Activated naive CD4-positive, alpha-beta T cell treated with anti-CD3 and anti-CD28 coated beads for 36 hours (primary cell): ENCODE data around the gene ZNF578. TPM values are rescaled to one million over a fixed set of nuclear protein-coding genes. Genes with fewer than 3 reads are reported as not detected.
"Not testable (repeated sequence)": the region's sequence is repeated elsewhere in the genome, so short reads cannot be mapped to it uniquely, and the experiment has no call there.

Source experiments
- CTCF ChIA-PET: fragments of 350-600 bp; sonication (Branson Sonifier 250); formaldehyde crosslinking; loops from one replicate; lab custom pipeline; 2021; ENCODE audit warnings: antibody characterized with exemption; lab: Charles Lee
- DNase-seq: peaks from one replicate; pipeline ENCODE4 v3.0.0-alpha.2; 2020
- H3K27ac Mint-ChIP-seq: one replicate; pipeline ENCODE4 v1.8.0; 2021; ENCODE audit warnings: mild to moderate bottlenecking, mixed read lengths
- H3K27me3 Mint-ChIP-seq: one replicate; pipeline ENCODE4 v1.8.0; 2021; ENCODE audit warnings: low read depth, mixed read lengths
- H3K36me3 Mint-ChIP-seq: one replicate; pipeline ENCODE4 v1.8.0; 2021; ENCODE audit warnings: low read depth, mixed read lengths
- H3K4me1 Mint-ChIP-seq: one replicate; pipeline ENCODE4 v1.8.0; 2021; ENCODE audit warnings: low read depth, mixed read lengths
- H3K4me3 Mint-ChIP-seq: one replicate; pipeline ENCODE4 v1.8.0; 2021; ENCODE audit warnings: mild to moderate bottlenecking, moderate library complexity, mixed read lengths
- H3K9me3 Mint-ChIP-seq: one replicate; pipeline ENCODE4 v1.8.0; 2021; ENCODE audit warnings: mixed read lengths
- intact Hi-C: fragments of 100-400 bp; cut with micrococcal nuclease; formaldehyde crosslinking; loops from one replicate; pipeline ENCODE4 v1.15.1; 2023
- total RNA-seq, 2 experiments: library from RNA; stranded (reverse); gene quantifications; one replicate each; pipeline ENCODE4 v1.2.3, GENCODE V29; 2021

ZNF578 gene
- total RNA-seq, 2 experiments from 2014 or later: 0.32 to 0.36 TPM

DNA sequence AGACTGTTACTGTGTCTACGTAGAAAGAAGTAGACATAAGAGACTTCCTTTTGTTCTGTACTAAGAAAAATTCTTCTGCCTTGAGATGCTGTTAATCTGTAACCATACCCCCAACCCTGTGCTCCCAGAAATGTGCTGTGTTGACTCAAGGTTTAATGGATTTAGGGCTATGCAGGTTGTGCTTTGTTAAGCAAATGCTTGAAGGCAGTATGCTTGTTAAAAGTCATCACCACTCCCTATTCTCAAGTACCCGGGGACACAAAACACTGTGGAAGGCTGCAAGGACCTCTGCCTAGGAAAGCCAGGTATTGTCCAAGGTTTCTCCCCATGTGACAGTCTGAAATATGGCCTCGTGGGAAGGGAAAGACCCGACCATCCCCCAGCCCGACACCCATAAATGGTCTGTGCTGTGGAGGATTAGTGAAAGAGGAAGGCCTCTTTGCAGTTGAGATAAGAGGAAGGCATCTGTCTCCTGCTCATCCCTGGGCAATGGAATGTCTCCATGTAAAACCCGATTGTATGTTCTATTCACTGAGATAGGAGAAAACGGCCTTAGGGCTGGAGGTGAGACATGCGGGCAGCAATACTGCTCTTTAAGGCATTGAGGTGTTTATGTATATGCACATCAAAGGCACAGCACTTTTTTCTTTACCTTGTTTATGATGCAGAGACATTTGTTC, 32.3 kb downstream of the ZNF578 start:
- H3K9me3 Mint-ChIP-seq: peaks cover 47% of the 10 kb centered on the region

DNA sequence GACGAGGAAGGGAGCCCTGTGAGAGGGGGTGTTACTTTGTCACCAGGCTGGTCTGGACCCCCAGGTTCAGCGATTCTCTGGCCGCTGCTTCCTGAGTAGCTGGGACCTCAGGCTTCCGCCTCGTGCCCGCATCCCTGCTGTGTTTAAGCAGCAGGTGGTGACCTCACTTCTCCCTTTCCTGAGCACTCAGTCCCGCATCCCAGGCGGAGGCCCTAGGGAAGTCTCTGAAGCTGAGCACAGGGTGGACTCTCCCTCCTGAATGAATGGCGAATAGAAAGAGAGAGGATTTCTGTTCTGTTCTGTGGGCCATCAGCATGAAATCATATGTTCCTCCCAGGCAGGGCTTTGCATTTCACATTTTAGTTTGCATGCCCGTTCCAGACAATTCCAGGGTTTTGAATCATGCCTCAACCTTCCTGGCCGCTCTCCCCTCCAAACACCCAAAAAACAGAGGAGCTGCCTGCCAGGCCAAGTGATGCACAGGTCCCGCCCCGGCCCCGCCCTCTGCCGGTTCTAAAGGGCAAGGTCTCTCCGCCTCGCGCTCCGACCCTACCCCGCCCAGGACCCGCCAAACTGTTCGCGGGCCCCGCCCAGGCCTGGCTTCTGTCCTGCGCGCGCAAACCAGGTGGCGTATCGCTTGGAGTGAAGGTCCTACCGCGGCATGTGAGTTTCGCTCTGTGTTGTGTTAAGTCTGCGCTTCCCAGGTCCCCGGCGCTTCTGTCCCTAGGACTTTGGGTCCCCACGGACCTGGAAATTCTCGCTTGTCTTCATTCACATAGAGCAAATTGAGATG, 39.0 kb downstream of the ZNF578 start:
- Mint-ChIP-seq H3K27me3 (no peaks in the 10 kb centered on the region), H3K9me3 (peaks cover 33% of the 10 kb centered on the region), H3K27ac (no peak overlapping the region), H3K4me3 (no peak overlapping the region), H3K4me1 (no peaks in the 10 kb centered on the region), H3K36me3 (peaks cover 22% of the 10 kb centered on the region)
- intact Hi-C loops: no loop called here
- peak; percentile 6 for DNase-seq
- CTCF ChIA-PET: no interaction called here

More for the DNA sequence above, 32.3 kb downstream of the ZNF578 start:
- H3K27me3 Mint-ChIP-seq, intact Hi-C loops, H3K27ac Mint-ChIP-seq, H3K4me3 Mint-ChIP-seq, CTCF ChIA-PET, DNase-seq, H3K4me1 Mint-ChIP-seq: not testable (repeated sequence)
- peaks cover 31% of the 10 kb centered on the region for H3K36me3 Mint-ChIP-seq

DNA sequence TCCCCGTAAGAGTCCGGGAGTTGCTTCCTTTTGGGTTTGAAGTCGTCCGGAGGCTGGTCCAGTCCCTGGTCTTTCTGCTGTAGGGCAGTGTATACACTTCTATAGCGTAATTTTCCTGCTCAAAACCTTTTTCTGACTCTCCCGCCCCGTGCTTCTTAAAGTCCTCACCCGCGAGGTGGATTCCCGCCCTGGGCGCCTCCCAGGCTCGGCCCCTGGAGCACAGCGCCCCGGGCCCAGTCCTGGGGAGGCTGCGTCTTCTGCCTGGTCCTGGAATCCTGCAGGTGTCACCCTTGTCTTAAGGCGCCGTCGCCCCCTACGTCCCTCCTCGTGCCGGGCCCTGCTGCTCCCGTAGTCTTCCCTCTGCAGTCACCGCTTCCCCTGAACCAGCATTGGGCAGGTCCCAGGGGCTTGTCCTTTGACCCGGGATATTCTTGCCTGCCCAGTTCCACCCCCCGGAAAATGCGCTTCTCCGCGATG, 39.7 kb downstream of the ZNF578 start:
- intact Hi-C loops: no loop called here
- Mint-ChIP-seq H3K4me3 (no peak overlapping the region), H3K9me3 (peaks cover 40% of the 10 kb centered on the region), H3K27ac (no peak overlapping the region), H3K36me3 (peaks cover 26% of the 10 kb centered on the region), H3K4me1 (no peaks in the 10 kb centered on the region), H3K27me3 (no peaks in the 10 kb centered on the region)
- no peak for DNase-seq
- CTCF ChIA-PET: no interaction called here

DNA sequence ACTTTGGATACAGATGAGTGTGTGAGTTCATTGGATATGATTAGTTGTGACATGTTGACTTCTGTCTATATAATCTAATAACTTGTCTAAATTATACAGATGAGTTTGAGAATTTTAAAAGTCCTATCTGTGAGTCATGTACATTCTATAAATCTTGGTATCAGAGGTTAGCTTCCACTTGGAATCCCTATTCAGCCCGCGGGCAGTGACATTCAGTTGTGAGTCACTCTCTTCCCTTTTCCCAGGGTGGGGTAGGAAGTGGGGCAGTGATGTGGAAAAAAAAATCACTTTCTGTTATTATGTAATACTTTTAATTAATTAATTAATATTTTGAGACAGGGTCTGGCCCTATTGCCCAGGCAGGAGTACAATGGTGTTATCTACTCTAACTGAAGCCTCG, 41.2 kb downstream of the ZNF578 start:
- no peaks in the 10 kb centered on the region for H3K27me3 Mint-ChIP-seq
- peaks cover 31% of the 10 kb centered on the region for H3K36me3 Mint-ChIP-seq
- intact Hi-C loops: no loop called here
- no peak for DNase-seq
- no peak overlapping the region for H3K4me3 Mint-ChIP-seq
- no peak overlapping the region for H3K27ac Mint-ChIP-seq
- CTCF ChIA-PET: interaction anchor here (0.6 kb wide), 1 partner anchor 279 kb away, joined by 4 read pairs; no protein-coding TSS in a partner anchor
- H3K4me1 Mint-ChIP-seq: no peaks in the 10 kb centered on the region
- H3K9me3 Mint-ChIP-seq: peaks cover 44% of the 10 kb centered on the region

DNA sequence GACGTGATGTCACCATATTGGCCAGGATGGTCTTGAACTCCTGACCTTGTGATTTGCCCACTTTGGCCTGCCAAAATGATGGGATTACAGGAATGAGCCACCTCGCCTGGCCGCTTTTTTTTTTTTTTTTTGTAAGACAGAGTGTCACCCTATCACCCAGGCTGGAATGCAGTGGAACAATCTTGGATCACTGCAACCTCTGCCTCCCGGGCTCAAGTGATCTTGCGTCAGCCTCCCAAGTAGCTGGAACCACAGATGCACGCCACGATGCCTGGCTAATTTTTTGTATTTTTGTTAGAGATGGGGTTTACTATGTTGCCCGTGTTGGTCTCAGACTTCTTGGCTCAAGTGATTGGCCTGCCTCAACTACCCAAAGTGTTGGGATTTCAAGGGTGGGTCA, 45.2 kb downstream of the ZNF578 start:
- CTCF ChIA-PET: no interaction called here
- peaks cover 51% of the 10 kb centered on the region for H3K36me3 Mint-ChIP-seq
- no peaks in the 10 kb centered on the region for H3K27me3 Mint-ChIP-seq
- no peak overlapping the region for H3K4me3 Mint-ChIP-seq
- H3K9me3 Mint-ChIP-seq: peaks cover 53% of the 10 kb centered on the region
- no peaks in the 10 kb centered on the region for H3K4me1 Mint-ChIP-seq
- no peak overlapping the region for H3K27ac Mint-ChIP-seq
- intact Hi-C loops: no loop called here
- no peak for DNase-seq

DNA sequence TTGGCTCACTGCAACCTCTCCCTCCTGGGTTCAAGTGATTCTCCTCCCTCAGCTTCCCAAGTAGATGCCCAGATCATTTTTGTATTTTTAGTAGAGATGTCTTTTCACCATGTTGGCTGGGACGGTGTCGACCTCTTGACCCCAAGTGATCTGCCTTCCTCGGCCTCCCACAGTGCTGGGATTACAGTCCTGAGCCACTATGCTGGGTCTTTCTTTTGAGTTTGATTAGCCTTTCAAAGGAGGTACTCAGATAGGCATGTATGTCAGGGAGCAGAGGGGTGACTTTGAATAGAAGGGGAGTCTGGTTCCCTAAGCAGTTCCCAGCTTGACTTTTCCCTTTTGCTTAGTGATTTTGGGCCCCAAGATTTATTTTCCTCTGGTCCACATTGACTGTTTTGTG, 47.1 kb downstream of the ZNF578 start:
- H3K27ac Mint-ChIP-seq, H3K4me1 Mint-ChIP-seq, DNase-seq, intact Hi-C loops, H3K27me3 Mint-ChIP-seq, H3K4me3 Mint-ChIP-seq: not testable (repeated sequence)
- peaks cover 52% of the 10 kb centered on the region for H3K9me3 Mint-ChIP-seq
- CTCF ChIA-PET: interaction anchor here (0.6 kb wide), 1 partner anchor 362 kb away, joined by 3 read pairs; no protein-coding TSS in a partner anchor
- peaks cover 54% of the 10 kb centered on the region for H3K36me3 Mint-ChIP-seq

DNA sequence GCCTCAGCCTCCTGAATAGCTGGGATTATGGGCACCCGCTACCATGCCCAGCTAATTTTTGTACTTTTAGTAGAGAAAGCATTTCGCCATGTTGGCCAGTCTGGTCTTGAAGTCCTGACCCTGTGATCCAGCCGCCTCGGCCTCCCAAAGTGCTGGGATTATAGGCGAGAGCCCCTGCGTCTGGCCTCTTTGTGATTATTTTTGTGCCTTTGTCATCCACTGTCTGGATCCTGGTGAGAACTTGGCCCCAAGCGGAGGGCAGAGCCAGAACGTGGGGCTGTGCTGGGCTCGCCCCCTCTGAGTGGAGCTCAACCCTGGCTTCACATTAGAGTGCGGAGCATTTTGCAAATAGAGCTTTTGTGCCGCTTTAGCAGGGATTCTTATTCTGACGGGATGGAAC, 47.6 kb downstream of the ZNF578 start:
- peaks cover 49% of the 10 kb centered on the region for H3K9me3 Mint-ChIP-seq
- H3K36me3 Mint-ChIP-seq: peaks cover 58% of the 10 kb centered on the region

DNA sequence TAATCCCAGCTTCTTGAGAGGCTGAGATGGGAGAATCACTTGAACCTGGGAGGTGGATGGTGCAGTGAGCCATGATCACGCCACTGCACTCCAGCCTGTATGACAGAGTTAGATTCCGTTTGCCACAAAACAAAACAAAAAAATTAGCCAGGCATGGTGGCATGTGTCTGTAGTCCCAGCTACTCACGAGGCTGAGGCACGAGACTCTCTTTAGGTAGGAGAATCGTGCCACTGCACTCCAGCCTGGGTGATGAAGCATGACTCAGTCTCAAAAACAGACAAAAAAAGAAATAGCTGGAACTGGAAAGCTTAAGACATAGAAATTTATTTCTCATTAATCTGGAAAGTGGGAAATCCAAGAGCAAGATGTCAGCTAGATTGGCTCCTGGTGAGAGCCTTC, 53.9 kb downstream of the ZNF578 start:
- H3K27ac Mint-ChIP-seq: no peak overlapping the region
- CTCF ChIA-PET: no interaction called here
- no peaks in the 10 kb centered on the region for H3K4me1 Mint-ChIP-seq
- no peak overlapping the region for H3K4me3 Mint-ChIP-seq
- intact Hi-C loops: no loop called here
- DNase-seq: no peak
- H3K27me3 Mint-ChIP-seq: no peaks in the 10 kb centered on the region
- H3K36me3 Mint-ChIP-seq: peaks cover 68% of the 10 kb centered on the region
- peaks cover 32% of the 10 kb centered on the region for H3K9me3 Mint-ChIP-seq

More for the DNA sequence above, 47.6 kb downstream of the ZNF578 start:
- intact Hi-C loops, H3K4me1 Mint-ChIP-seq, H3K27me3 Mint-ChIP-seq, CTCF ChIA-PET, H3K27ac Mint-ChIP-seq, H3K4me3 Mint-ChIP-seq, DNase-seq: not testable (repeated sequence)

DNA sequence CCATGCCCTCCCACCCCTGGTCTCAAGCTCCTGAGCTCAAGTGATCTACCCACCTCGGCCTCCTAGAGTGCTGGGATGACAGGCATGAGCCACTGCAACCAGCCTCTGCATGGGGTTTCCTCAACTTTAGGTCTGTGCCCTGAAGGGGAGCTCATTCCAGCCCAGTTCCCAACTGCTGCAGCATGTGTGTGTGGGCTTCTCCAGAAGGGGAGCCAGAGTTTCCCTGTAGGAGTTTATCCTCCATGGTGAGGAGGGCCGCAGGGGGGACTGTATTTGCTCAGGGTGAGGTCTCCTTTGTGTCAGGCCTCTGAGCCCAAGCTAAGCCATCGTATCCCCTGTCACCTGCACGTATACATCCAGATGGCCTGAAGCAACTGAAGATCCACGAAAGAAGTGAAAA, 62.8 kb downstream of the ZNF578 start:
- Mint-ChIP-seq H3K4me3 (no peak overlapping the region), H3K27me3 (peaks cover 6% of the 10 kb centered on the region), H3K36me3 (peaks cover 52% of the 10 kb centered on the region), H3K4me1 (no peaks in the 10 kb centered on the region), H3K9me3 (peaks cover 66% of the 10 kb centered on the region), H3K27ac (no peak overlapping the region)
- CTCF ChIA-PET: no interaction called here
- no peak for DNase-seq
- intact Hi-C loops: no loop called here

DNA sequence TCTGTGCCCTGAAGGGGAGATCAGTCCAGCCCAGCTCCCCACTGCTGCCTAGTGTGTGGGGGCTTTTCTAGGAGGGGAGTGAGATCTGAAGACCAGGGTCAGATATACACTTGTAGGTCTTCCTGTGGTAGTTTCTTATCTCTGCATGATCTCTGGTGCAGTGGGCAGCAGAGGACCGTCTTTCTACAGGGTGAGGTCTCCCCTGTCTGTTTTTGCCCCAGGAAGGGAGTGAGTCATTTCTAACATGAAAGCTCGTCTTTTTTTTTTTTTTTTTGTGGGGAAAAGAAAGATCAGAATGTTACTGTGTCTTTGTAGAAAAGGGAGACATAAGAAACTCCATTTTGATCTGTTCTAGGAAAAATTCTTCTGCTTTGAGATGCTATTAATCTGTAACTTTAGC, 65.3 kb downstream of the ZNF578 start:
- intact Hi-C loops: no loop called here
- H3K4me1 Mint-ChIP-seq: no peaks in the 10 kb centered on the region
- CTCF ChIA-PET: no interaction called here

DNA sequence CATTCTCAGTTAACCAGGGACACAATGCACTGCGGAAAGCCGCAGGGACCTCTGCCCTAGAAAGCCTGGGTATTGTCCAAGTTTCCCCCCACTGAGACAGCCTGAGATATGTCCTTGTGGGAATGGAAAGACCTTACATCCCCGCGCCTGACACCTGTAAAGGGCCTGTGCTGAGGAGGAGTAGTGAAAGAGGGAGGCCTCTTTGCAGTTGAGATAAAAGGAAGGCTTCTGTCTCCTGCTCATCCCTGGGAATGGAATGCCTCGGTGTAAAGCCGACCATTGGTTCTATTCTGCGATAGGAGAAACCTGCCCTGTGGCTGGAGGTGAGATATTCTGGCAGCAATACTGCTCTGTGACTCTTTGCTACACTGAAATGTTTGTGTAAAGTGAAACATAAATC, 65.8 kb downstream of the ZNF578 start:
- peaks cover 36% of the 10 kb centered on the region for H3K36me3 Mint-ChIP-seq
- peaks cover 54% of the 10 kb centered on the region for H3K9me3 Mint-ChIP-seq
- H3K27ac Mint-ChIP-seq, H3K27me3 Mint-ChIP-seq, DNase-seq, H3K4me1 Mint-ChIP-seq, CTCF ChIA-PET, intact Hi-C loops, H3K4me3 Mint-ChIP-seq: not testable (repeated sequence)

More for the DNA sequence above, 65.3 kb downstream of the ZNF578 start:
- Mint-ChIP-seq H3K4me3 (no peak overlapping the region), H3K27me3 (peaks cover 6% of the 10 kb centered on the region), H3K36me3 (peaks cover 39% of the 10 kb centered on the region), H3K9me3 (peaks cover 55% of the 10 kb centered on the region), H3K27ac (no peak overlapping the region)
- DNase-seq: no peak

DNA sequence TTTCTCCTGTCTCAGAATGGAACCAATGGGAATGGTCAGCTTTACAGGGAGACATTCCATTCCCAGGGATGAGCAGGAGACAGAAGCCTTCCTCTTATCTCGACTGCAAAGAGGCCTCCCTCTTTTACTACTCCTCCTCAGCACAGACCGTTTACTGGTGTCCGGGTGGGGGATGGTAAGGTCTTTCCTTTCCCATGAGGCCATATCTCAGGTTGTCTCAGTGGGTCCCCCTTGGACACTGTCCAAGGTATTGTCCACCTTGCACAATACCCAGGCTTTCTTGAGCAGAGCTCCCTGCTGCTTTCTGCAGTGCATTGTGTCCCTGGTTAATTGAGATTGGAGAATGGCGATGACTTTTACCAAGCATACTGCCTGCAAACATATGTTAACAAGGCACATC, 66.7 kb downstream of the ZNF578 start:
- Mint-ChIP-seq H3K27ac (no peak overlapping the region), H3K36me3 (peaks cover 34% of the 10 kb centered on the region), H3K9me3 (peaks cover 51% of the 10 kb centered on the region), H3K4me1 (no peaks in the 10 kb centered on the region), H3K4me3 (no peak overlapping the region), H3K27me3 (peaks cover 6% of the 10 kb centered on the region)
- intact Hi-C loops: no loop called here
- no peak for DNase-seq
- CTCF ChIA-PET: no interaction called here
